Measurements from ENCODE around the gene VSIR.

VSIR gene

GRCh38 chr10:71727738-71728737, 45.3 kb downstream of the VSIR start:
- DNase-seq (ENCODE audit: low read depth): no peak

GRCh38 chr10:71727105-71727737, 46.1 kb downstream of the VSIR start:
- no peak for DNase-seq (ENCODE audit: low read depth)

- DNase-seq (ENCODE audit: low read depth): no peak
These were observed 46.7 kb downstream of the VSIR start for GRCh38 chr10:71726580-71727104.

GRCh38 chr10:71725998-71726579, 47.2 kb downstream of the VSIR start:
- DNase-seq (ENCODE audit: low read depth): no peak

GRCh38 chr10:71725249-71725648, 48.1 kb downstream of the VSIR start:
- no peak for DNase-seq (ENCODE audit: low read depth)

GRCh38 chr10:71724539-71724938, 48.8 kb downstream of the VSIR start:
- DNase-seq (ENCODE audit: low read depth): no peak

- DNase-seq (ENCODE audit: low read depth): no peak
These were observed 50.0 kb downstream of the VSIR start for GRCh38 chr10:71723311-71723710.

GRCh38 chr10:71722849-71723248, 50.5 kb downstream of the VSIR start:
- DNase-seq (ENCODE audit: low read depth): no peak

GRCh38 chr10:71721313-71721712, 52.0 kb downstream of the VSIR start:
- no peak for DNase-seq (ENCODE audit: low read depth)

GRCh38 chr10:71720288-71720687, 53.0 kb downstream of the VSIR start:
- DNase-seq (ENCODE audit: low read depth): no peak

- DNase-seq (ENCODE audit: low read depth): no peak
These were observed 53.7 kb downstream of the VSIR start, which contains the start of gene C10orf105 for GRCh38 chr10:71719464-71720201. Gene C10orf105 (minus strand): TSS chr10:71719778. CDS start chr10:71716337, 3,441 bp downstream.

GRCh38 chr10:71719042-71719441, 54.3 kb downstream of the VSIR start:
- DNase-seq (ENCODE audit: low read depth): no peak

- no peak for DNase-seq (ENCODE audit: low read depth)
These were observed 55.1 kb downstream of the VSIR start for GRCh38 chr10:71718165-71718698.

- DNase-seq (ENCODE audit: low read depth): no peak
These were observed 55.8 kb downstream of the VSIR start for GRCh38 chr10:71717551-71717951.

GRCh38 chr10:71717056-71717455, 56.3 kb downstream of the VSIR start:
- DNase-seq (ENCODE audit: low read depth): no peak

GRCh38 chr10:71716426-71716825, 56.9 kb downstream of the VSIR start:
- DNase-seq (ENCODE audit: low read depth): no peak

- DNase-seq (ENCODE audit: low read depth): no peak
These were observed 57.5 kb downstream of the VSIR start for GRCh38 chr10:71715860-71716259.

GRCh38 chr10:71715026-71715425, 58.3 kb downstream of the VSIR start:
- DNase-seq (ENCODE audit: low read depth): no peak

GRCh38 chr10:71714592-71714991, 58.7 kb downstream of the VSIR start:
- DNase-seq (ENCODE audit: low read depth): no peak

GRCh38 chr10:71714031-71714410, 59.3 kb downstream of the VSIR start:
- DNase-seq (ENCODE audit: low read depth): no peak
